Duodenal mucosa (tissue), 2 donors: ENCODE results near the gene ZNF281.
"Not testable (repeated sequence)": the region's sequence is repeated elsewhere in the genome, so short reads cannot be mapped to it uniquely, and the experiment has no call there.

Source experiments
- H3K27ac ChIP-seq: one replicate; pipeline ENCODE4 v1.7.0; 2013; ENCODE audit warnings: low read depth, low read length
- H3K27me3 ChIP-seq, 2 donors: one replicate each; pipeline ENCODE4 v1.7.0; 2013; ENCODE audit warnings: low read length in 2 of 2, control low read depth in 1 of 2; ENCODE audit not compliant: insufficient read depth in 2 of 2, control insufficient read depth in 1 of 2
- H3K36me3 ChIP-seq, 2 donors: one replicate each; pipeline ENCODE4 v1.7.0; 2013; ENCODE audit warnings: low read length in 2 of 2, control low read depth in 1 of 2; ENCODE audit not compliant: insufficient read depth in 2 of 2, control insufficient read depth in 1 of 2
- H3K4me1 ChIP-seq, 2 donors: one replicate each; pipeline ENCODE4 v1.7.0; 2013; ENCODE audit warnings: low read length in 2 of 2, control low read depth in 1 of 2; ENCODE audit not compliant: insufficient read depth in 2 of 2, control insufficient read depth in 1 of 2
- H3K4me3 ChIP-seq, 2 donors: one replicate each; pipeline ENCODE4 v1.7.0; 2013; ENCODE audit warnings: low read length in 2 of 2, low read depth in 1 of 2
- H3K9ac ChIP-seq, 2 donors: one replicate each; pipeline ENCODE4 v1.7.0; 2013; ENCODE audit warnings: low read length in 2 of 2, low read depth in 1 of 2
- H3K9me3 ChIP-seq, 2 donors: one replicate each; pipeline ENCODE4 v1.7.0; 2013; ENCODE audit warnings: low read length in 2 of 2, control low read depth in 1 of 2; ENCODE audit not compliant: control insufficient read depth in 1 of 2

The ZNF281 gene

DNA sequence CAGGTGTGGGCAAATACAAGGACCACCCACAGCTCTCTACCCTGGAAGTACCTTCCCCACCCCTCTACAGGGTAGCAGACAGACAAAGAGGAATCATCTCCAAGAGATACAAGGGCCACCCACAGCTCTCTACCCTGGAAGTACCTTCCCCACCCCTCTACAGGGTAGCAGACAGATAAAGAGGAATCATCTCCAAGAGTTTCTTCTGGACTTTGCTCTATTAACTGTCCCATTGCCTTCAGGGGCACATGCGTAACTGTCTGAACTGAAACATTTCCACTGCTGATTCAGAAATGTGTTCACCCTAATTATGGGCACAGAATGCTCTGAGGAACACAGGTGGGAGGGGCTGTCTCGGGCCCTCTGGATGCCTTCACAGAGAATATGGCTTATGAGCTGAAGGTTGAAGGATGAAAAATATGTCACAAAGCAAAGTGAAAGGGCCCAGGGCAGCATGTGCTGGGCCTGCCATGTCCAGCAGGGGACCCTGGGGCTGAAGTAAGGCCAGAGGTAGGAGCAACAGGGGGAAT, 43.9 kb downstream of the ZNF281 start:
- H3K9me3 ChIP-seq: no peaks in the 10 kb centered on the region
- no peaks in the 10 kb centered on the region for H3K27me3 ChIP-seq
- no peak overlapping the region for H3K9ac ChIP-seq
- H3K27ac ChIP-seq: no peak overlapping the region
- no peak overlapping the region for H3K4me3 ChIP-seq
- no peaks in the 10 kb centered on the region for H3K4me1 ChIP-seq
- H3K36me3 ChIP-seq: no peaks in the 10 kb centered on the region

DNA sequence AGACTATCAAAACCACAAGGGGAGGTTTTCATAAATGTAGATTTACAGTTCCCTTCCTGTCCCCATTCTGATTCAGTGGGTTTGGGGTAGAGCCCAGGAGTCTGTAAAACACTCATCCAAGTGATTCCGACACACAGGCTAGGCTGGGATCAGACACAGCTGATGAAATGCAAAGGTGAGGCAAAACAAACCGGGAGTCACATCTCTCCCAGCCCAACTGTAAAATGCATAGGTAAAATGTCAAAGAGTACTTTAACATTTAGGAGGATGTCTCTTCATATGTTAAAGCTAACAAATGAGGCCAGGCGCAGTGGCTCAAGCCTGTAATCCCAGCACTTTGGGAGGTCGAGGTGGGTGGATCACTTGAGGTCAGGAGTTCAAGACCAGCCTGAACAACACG, 45.0 kb downstream of the ZNF281 start:
- H3K9me3 ChIP-seq: no peaks in the 10 kb centered on the region
- H3K4me3 ChIP-seq: no peak overlapping the region
- no peak overlapping the region for H3K9ac ChIP-seq
- H3K27me3 ChIP-seq: no peaks in the 10 kb centered on the region
- no peaks in the 10 kb centered on the region for H3K36me3 ChIP-seq
- no peak overlapping the region for H3K27ac ChIP-seq
- no peaks in the 10 kb centered on the region for H3K4me1 ChIP-seq

DNA sequence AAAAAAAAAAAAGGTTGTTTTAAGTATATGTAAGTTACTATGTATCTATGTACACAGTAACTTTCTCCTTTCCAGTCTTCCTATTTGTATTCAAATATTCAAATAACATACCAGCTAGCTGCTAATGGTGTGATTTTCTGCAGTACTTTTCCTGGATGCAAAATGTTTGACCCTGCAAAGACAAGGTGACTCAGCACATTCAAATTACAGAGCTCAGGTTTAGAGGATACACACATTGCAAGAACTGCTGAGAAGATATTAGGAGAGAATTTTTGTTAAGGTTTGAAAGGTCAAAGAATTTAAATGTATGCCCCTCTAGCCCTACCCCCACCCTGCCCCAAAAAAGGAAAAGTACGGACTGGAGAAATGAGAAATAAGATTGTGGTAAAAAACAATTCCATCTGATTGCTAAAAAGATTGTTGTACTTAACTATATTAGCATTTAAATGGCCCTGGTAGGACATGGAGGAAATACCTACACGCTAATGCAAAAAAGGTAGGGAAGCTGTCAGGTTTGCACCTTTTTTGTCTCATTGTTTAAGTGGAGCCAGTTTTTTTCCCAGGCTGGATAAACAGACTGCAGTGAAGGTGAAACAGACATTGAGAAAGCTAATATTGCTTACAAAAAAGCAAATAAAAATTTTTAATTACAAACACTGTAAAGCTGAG, 45.6 kb downstream of the ZNF281 start:
- Histone ChIP-seq H3K27me3 (no peaks in the 10 kb centered on the region), H3K36me3 (no peaks in the 10 kb centered on the region), H3K27ac (no peak overlapping the region), H3K9me3 (no peaks in the 10 kb centered on the region), H3K4me3 (no peak overlapping the region), H3K9ac (no peak overlapping the region), H3K4me1 (no peaks in the 10 kb centered on the region)

DNA sequence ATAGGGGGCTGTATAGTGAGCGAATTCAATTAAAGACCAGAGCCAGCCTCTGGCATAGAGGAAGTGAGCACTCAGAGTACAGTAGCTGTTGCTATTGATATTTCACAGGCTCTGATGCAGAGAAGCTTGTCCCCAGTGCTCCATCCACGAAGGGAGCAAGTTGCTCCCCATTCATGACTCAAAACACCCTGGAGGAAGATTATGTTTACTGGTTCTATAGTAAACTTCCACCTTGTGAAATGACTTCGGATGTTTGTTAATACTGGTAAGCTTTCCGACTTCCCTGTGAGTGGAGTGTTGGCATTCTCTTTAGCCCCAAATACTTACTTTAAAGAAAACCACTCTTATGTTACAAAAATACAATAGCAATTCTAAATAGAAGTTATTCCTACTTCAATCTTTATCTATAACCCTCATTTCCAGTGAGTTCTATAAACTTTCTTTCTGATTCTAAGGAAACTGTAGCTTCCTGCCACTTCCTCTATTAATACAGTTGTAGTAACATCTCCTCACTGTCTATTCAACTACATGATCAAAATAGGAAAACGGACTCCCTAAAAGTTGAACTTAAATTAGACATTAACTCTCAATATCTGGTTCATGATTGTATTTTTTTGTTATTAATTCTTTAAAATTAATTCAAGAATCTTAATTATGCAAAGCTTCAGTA, 46.4 kb downstream of the ZNF281 start:
- Histone ChIP-seq H3K9ac (no peak overlapping the region), H3K9me3 (no peaks in the 10 kb centered on the region), H3K4me1 (no peaks in the 10 kb centered on the region), H3K36me3 (no peaks in the 10 kb centered on the region), H3K27ac (no peak overlapping the region), H3K4me3 (no peak overlapping the region), H3K27me3 (no peaks in the 10 kb centered on the region)

DNA sequence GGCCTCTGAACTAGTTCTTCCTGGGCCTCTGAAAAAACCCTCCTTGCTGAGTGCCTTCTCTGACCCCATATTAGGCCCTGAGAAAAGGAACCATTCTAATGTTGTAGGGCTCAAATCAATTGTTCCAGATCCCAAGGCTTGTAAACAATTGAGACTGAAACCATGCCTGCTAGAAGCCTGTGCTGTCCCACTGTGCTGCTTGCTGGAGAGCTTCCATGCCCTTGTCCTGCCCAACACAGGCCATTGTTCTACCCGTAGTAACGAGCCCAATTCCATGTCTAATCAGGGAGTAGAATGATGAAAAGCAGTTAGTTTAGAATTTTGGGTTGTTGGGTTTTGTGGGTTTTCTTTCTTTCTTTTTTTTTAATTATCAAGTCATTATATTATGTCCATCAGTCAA, 47.4 kb downstream of the ZNF281 start:
- Histone ChIP-seq H3K27ac (no peak overlapping the region), H3K9ac (no peak overlapping the region)

DNA sequence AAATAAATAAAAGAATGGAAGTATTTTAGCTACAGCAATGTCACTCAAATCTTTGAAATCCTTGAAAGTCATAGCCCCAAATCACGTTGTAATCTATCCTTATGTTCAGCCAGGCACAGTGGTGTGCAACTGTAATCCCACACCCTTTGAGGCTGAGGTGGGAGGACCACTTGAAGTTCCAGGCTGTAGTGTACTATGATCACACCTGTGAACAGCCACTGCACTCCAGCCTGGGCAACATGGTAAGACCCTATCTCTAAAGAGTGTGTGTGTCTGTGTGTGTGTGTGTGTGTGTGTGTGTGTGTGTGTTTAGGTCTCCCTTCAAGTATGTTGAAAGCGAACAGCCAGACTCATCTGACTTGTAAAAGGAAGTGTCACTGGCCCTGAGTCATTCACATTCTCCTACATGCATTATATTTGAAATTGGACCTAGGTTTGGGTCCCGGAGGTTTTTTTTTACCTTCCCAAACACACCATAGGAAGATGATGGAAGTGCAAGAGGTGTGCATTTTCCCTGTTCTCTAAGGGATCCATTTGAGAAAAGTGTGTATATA, 50.1 kb downstream of the ZNF281 start:
- no peak overlapping the region for H3K4me3 ChIP-seq
- no peaks in the 10 kb centered on the region for H3K4me1 ChIP-seq
- H3K27me3 ChIP-seq: no peaks in the 10 kb centered on the region
- no peak overlapping the region for H3K9ac ChIP-seq
- no peaks in the 10 kb centered on the region for H3K36me3 ChIP-seq
- H3K27ac ChIP-seq: no peak overlapping the region
- no peaks in the 10 kb centered on the region for H3K9me3 ChIP-seq

More for the DNA sequence above, 47.4 kb downstream of the ZNF281 start:
- no peaks in the 10 kb centered on the region for H3K9me3 ChIP-seq
- H3K4me3 ChIP-seq: no peak overlapping the region
- H3K36me3 ChIP-seq: no peaks in the 10 kb centered on the region
- no peaks in the 10 kb centered on the region for H3K27me3 ChIP-seq
- no peaks in the 10 kb centered on the region for H3K4me1 ChIP-seq

DNA sequence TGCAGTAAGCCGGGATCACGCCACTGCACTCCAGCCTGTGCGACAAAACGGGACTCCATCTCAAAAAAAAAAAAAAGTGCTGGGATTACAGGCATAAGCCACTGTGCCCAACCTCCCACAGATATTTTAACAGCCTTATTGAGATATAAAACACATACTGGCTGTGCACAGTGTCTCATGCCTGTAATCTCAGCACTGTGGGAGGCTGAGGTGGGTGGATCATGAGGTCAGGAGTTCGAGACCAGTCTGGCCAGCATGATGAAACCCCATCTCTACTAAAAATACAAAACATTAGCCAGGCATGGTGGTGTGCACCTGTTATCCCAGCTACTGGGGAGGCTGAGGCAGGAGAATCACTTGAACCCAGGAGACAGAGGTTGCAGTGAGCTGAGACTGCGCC, 51.9 kb downstream of the ZNF281 start:
- not testable (repeated sequence) for H3K4me3 ChIP-seq, H3K9me3 ChIP-seq, H3K27ac ChIP-seq, H3K36me3 ChIP-seq, H3K9ac ChIP-seq, H3K27me3 ChIP-seq, H3K4me1 ChIP-seq

DNA sequence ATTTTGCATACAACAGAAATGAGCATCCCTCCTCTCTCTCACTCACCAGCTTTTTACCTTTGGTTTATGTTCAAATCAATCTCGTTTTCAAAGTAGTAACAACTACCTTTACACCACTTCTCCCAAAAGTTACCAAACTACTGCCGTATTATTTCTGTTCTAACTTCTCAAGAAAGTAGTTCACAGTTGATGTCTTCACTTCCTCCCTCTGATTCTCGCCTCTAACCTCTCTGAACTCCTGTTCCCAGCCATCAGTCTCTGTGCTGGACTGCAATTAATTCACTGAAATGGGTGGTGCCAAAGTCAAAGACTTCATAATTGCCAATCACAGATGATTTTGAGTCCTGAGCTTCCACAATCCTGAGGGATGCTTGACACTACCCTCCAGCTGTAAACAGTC, 54.0 kb downstream of the ZNF281 start:
- Histone ChIP-seq H3K36me3 (no peaks in the 10 kb centered on the region), H3K27ac (no peak overlapping the region), H3K27me3 (no peaks in the 10 kb centered on the region), H3K9me3 (no peaks in the 10 kb centered on the region), H3K4me3 (no peak overlapping the region), H3K9ac (no peak overlapping the region), H3K4me1 (peaks cover 10 to 11% of the 10 kb centered on the region in 2 donors)
